A549 treated with AZD9567 at 1 μM for 4 hours (cell line): Measurements from ENCODE around the gene HID1. TPM values are rescaled to one million over a fixed set of nuclear protein-coding genes. Genes with fewer than 3 reads are reported as not detected.

Source experiments
- total RNA-seq: library from RNA; stranded (reverse); fragments of 200-300 nt; extraction: Qiagen RNA extraction; gene quantifications from 5 replicates; pipeline ENCODE4 v1.2.3, GENCODE V29; 2022; ENCODE audit not compliant: insufficient read depth

Gene HID1
- 11.9 to 17.0 TPM (median 12.3 TPM) in 5 replicates for total RNA-seq

GRCh38 chr17:74972107-74972972 is at the start of gene HID1:
Gene HID1 (minus strand): TSS chr17:74972759. CDS start chr17:74972656, 103 bp downstream.

GRCh38 chr17:75012346-75013091 is 40.0 kb upstream of the HID1 start, which contains the start of gene MRPL58:
Gene MRPL58 (plus strand): TSS chr17:75012670. CDS start chr17:75012687, 17 bp downstream.

GRCh38 chr17:74987418-74987908 is 14.9 kb upstream of the HID1 start, which contains the start of gene CDR2L:
Gene CDR2L (plus strand): TSS chr17:74987632. CDS start chr17:74988044, 412 bp downstream.

GRCh38 chr17:74935585-74936469 is 36.7 kb downstream of the HID1 start, which contains the start of gene OTOP3:
Gene OTOP3 (plus strand): TSS chr17:74935898. CDS start chr17:74935922, 24 bp downstream.

GRCh38 chr17:74924250-74924948 is 48.2 kb downstream of the HID1 start, which contains the start of gene OTOP2:
Gene OTOP2 (plus strand): TSS chr17:74924273. CDS start chr17:74924633, 360 bp downstream.

GRCh38 chr17:74922694-74923537 is 49.6 kb downstream of the HID1 start, which contains the start of gene USH1G:
Gene USH1G (minus strand): TSS chr17:74923255. CDS start chr17:74923073, 182 bp downstream.

Other genes starting within 250 kb of the HID1 start
- 0.79 to 1.5 TPM (median 1.1 TPM) in 4 of 5 replicates, not detected in the other for gene RAB37, start 235.5 kb downstream of the HID1 start, total RNA-seq
- gene NHERF1, start 224.1 kb downstream of the HID1 start, total RNA-seq, result 46.1 to 57.7 TPM (median 49.1 TPM) in 5 replicates
- 53.1 to 62.5 TPM (median 56.5 TPM) in 5 replicates for gene NAT9, start 196.4 kb downstream of the HID1 start, total RNA-seq
- 0.16 to 0.53 TPM (median 0.23 TPM) in 4 of 5 replicates, not detected in the other for gene GRIN2C, start 112.9 kb downstream of the HID1 start, total RNA-seq
- 49.1 to 79.5 TPM (median 65.5 TPM) in 5 replicates for gene FDXR, start 99.8 kb downstream of the HID1 start, total RNA-seq
- gene FADS6, start 79.1 kb downstream of the HID1 start, total RNA-seq, result 0.03 to 0.15 TPM (median 0.06 TPM) in 3 of 5 replicates, not detected in the others
- gene USH1G, start 49.5 kb downstream of the HID1 start, total RNA-seq, result 0.06 to 0.09 TPM (median 0.06 TPM) in 4 of 5 replicates, not detected in the other
- gene OTOP2, start 48.5 kb downstream of the HID1 start, total RNA-seq, result 0.03 to 0.08 TPM (median 0.06 TPM) in 4 of 5 replicates, not detected in the other
- gene OTOP3, start 36.9 kb downstream of the HID1 start, total RNA-seq, result not detected in 5 replicates
- 68.1 to 71.3 TPM (median 68.8 TPM) in 5 replicates for gene CDR2L, start 14.9 kb upstream of the HID1 start, total RNA-seq
- gene MRPL58, start 39.9 kb upstream of the HID1 start, total RNA-seq, result 63.6 to 85.7 TPM (median 80.7 TPM) in 5 replicates
- 490 to 552 TPM (median 514 TPM) in 5 replicates for gene ATP5PD, start 74.2 kb upstream of the HID1 start, total RNA-seq
- gene KCTD2, start 74.5 kb upstream of the HID1 start, total RNA-seq, result 30.8 to 35.2 TPM (median 31.4 TPM) in 5 replicates
- gene SLC16A5, start 115.2 kb upstream of the HID1 start, total RNA-seq, result 21.2 to 29.7 TPM (median 29.1 TPM) in 5 replicates
- 16.3 to 18.8 TPM (median 16.8 TPM) in 5 replicates for gene ARMC7, start 137.2 kb upstream of the HID1 start, total RNA-seq
- 61.9 to 137 TPM (median 123 TPM) in 5 replicates for gene NT5C, start 159.0 kb upstream of the HID1 start, total RNA-seq
- gene JPT1, start 181.8 kb upstream of the HID1 start, total RNA-seq, result 760 to 817 TPM (median 790 TPM) in 5 replicates
- 352 to 579 TPM (median 384 TPM) in 5 replicates for gene SUMO2, start 210.2 kb upstream of the HID1 start, total RNA-seq
- 91.8 to 101 TPM (median 98.8 TPM) in 5 replicates for gene NUP85, start 232.9 kb upstream of the HID1 start, total RNA-seq